BJ (cell line): ENCODE results near the gene SF3A1. TPM values are rescaled to one million over a fixed set of nuclear protein-coding genes. Genes with fewer than 3 reads are reported as not detected.

Source experiments
- CTCF ChIA-PET: fragments of 350-600 bp; formaldehyde crosslinking; extraction: SDS; loops from one replicate; lab custom pipeline; 2021; ENCODE audit warnings: antibody characterized with exemption, inconsistent platforms; lab: Yijun Ruan, JAX
- POLR2A ChIA-PET: fragments of 300-600 bp; sonication (Branson Sonifier 250); formaldehyde crosslinking; extraction: SDS; loops from one replicate; lab custom pipeline; 2021; ENCODE audit warnings: antibody characterized with exemption; lab: Charles Lee
- DNase-seq: peaks from one replicate; pipeline ENCODE4 v3.0.0-alpha.2; 2011; ENCODE audit warnings: low read depth
- H3K27me3 ChIP-seq: 2 replicates; pipeline ENCODE4 v1.6.0; 2011; ENCODE audit warnings: low read length; ENCODE audit not compliant: control insufficient read depth, insufficient read depth
- H3K36me3 ChIP-seq: 2 replicates; pipeline ENCODE4 v1.5.1; 2011; ENCODE audit warnings: low read length; ENCODE audit not compliant: control insufficient read depth, insufficient read depth
- H3K4me3 ChIP-seq: 2 replicates; pipeline ENCODE4 v1.5.1; 2011; ENCODE audit warnings: low read depth, mild to moderate bottlenecking, control low read depth, low read length
- CTCF ChIP-seq: IDR thresholded peaks from 2 replicates; pipeline ENCODE4 v1.5.1; 2011; ENCODE audit warnings: low read depth, mild to moderate bottlenecking, control low read depth, inconsistent platforms, low read length, moderate library complexity; ENCODE audit not compliant: insufficient read depth
- polyA plus RNA-seq: library from polyadenylated mRNA; depleted of rRNA; stranded (reverse); fragments of >200 nt; gene quantifications from 2 replicates; pipeline ENCODE4 v1.2.3, GENCODE V29; 2011

The SF3A1 gene
- polyA plus RNA-seq, 1 experiment = 66.8 TPM

GRCh38 chr22:30287648-30288418 is 68.9 kb downstream of the SF3A1 start:
- Histone ChIP-seq H3K36me3 (peaks cover 18% of the 10 kb centered on the region), H3K27me3 (no peaks in the 10 kb centered on the region), H3K4me3 (peak overlapping the region; percentile 71)
- POLR2A ChIA-PET = no interaction called here
- CTCF ChIA-PET = interaction anchor here (0.6 to 10.6 kb wide), 41 partner anchors 8 to 1008 kb away, joined by 3 to 204 read pairs (median 6); partner anchors contain the start of genes CCDC157, MTFP1, RNF215 and SEC14L2
- peak; percentile 80 for TF ChIP-seq CTCF
- peak; percentile 57 for DNase-seq

- Histone ChIP-seq H3K36me3 (peaks cover 15% of the 10 kb centered on the region), H3K27me3 (no peaks in the 10 kb centered on the region), H3K4me3 (no peak overlapping the region)
- TF ChIP-seq CTCF = peak; percentile 90
- POLR2A ChIA-PET = no interaction called here
- CTCF ChIA-PET = interaction anchor here (0.6 to 10.6 kb wide), 36 partner anchors 7 to 1008 kb away, joined by 3 to 204 read pairs (median 6); partner anchors contain the start of genes CCDC157, MTFP1, RNF215 and SEC14L2
- no peak for DNase-seq
Observed at GRCh38 chr22:30286813-30287647, 69.7 kb downstream of the SF3A1 start.

GRCh38 chr22:30286331-30286730 is 70.4 kb downstream of the SF3A1 start:
- POLR2A ChIA-PET = no interaction called here
- no peak for TF ChIP-seq CTCF
- Histone ChIP-seq H3K4me3 (no peak overlapping the region), H3K27me3 (no peaks in the 10 kb centered on the region), H3K36me3 (peaks cover 12% of the 10 kb centered on the region)
- CTCF ChIA-PET = interaction anchor here (0.7 to 10.6 kb wide), 16 partner anchors 9 to 178 kb away, joined by 3 to 204 read pairs (median 6); partner anchors contain the start of genes CCDC157, MTFP1, RNF215 and SEC14L2
- DNase-seq = no peak

GRCh38 chr22:30285846-30286200 is 70.9 kb downstream of the SF3A1 start:
- no peak for DNase-seq
- H3K36me3 ChIP-seq = peaks cover 10% of the 10 kb centered on the region
- no peak overlapping the region for H3K4me3 ChIP-seq
- ChIA-PET POLR2A (no interaction called here), CTCF (interaction anchor here (0.7 to 10.6 kb wide), 15 partner anchors 8 to 178 kb away, joined by 3 to 204 read pairs (median 6); partner anchors contain the start of genes CCDC157, MTFP1, RNF215 and SEC14L2)
- no peaks in the 10 kb centered on the region for H3K27me3 ChIP-seq
- TF ChIP-seq CTCF = no peak
